OCI-LY1 (cell line): ENCODE results near the gene TNRC6C.

Source experiments
- H2AFZ ChIP-seq: fragments of 200-600 bp; sonication (generic), shearing (Covaris generic); 2 replicates; pipeline ENCODE4 v1.6.0; 2014; ENCODE audit warnings: antibody characterized with exemption, mild to moderate bottlenecking, low read length
- H3F3A ChIP-seq: fragments of 200-600 bp; sonication (generic), shearing (Covaris generic); 2 replicates; pipeline ENCODE4 v1.6.0; 2014; ENCODE audit warnings: mild to moderate bottlenecking, antibody characterized with exemption, low read length, moderate library complexity; ENCODE audit not compliant: insufficient read depth
- H3K27ac ChIP-seq: fragments of 200-600 bp; sonication (generic); 2 replicates; pipeline ENCODE4 v1.5.1; 2014; ENCODE audit warnings: low read length, mixed run types, mild to moderate bottlenecking, low read depth; ENCODE audit not compliant: poor library complexity, severe bottlenecking
- H3K27me3 ChIP-seq: fragments of 200-600 bp; sonication (generic); 2 replicates; pipeline ENCODE4 v1.6.0; 2014; ENCODE audit warnings: antibody characterized with exemption, mild to moderate bottlenecking, low read length, moderate library complexity; ENCODE audit not compliant: insufficient read depth
- H3K36me3 ChIP-seq: fragments of 200-600 bp; sonication (generic); 2 replicates; pipeline ENCODE4 v1.6.1; 2014; ENCODE audit warnings: mild to moderate bottlenecking, antibody characterized with exemption, low read length, moderate library complexity, mixed read lengths; ENCODE audit not compliant: insufficient read depth
- H3K4me1 ChIP-seq: fragments of 200-600 bp; sonication (generic); 2 replicates; pipeline ENCODE4 v1.5.1; 2014; ENCODE audit warnings: mild to moderate bottlenecking, low read length, moderate library complexity; ENCODE audit not compliant: insufficient read depth, severe bottlenecking
- H3K4me2 ChIP-seq: fragments of 200-600 bp; sonication (generic), shearing (Covaris generic); 2 replicates; pipeline ENCODE4 v1.6.1; 2014; ENCODE audit warnings: low read length
- H3K4me3 ChIP-seq: fragments of 200-600 bp; sonication (generic); 2 replicates; pipeline ENCODE4 v1.5.1; 2014; ENCODE audit warnings: low read length, low read depth, mild to moderate bottlenecking, mixed read lengths; ENCODE audit not compliant: poor library complexity, severe bottlenecking
- H3K79me2 ChIP-seq: fragments of 200-600 bp; shearing (Covaris generic); 2 replicates; pipeline ENCODE4 v1.6.1; 2016; ENCODE audit warnings: mixed run types, low read length, mixed read lengths; ENCODE audit not compliant: insufficient read depth
- H3K9ac ChIP-seq: fragments of 200-600 bp; sonication (generic), shearing (Covaris generic); 2 replicates; pipeline ENCODE4 v1.6.1; 2014; ENCODE audit warnings: mild to moderate bottlenecking, low read length, mixed read lengths
- H3K9me2 ChIP-seq: fragments of 200-600 bp; sonication (generic), shearing (Covaris generic); 2 replicates; pipeline ENCODE4 v1.6.1; 2014; ENCODE audit warnings: low read depth, mild to moderate bottlenecking, low read length, mixed read lengths
- H3K9me3 ChIP-seq: fragments of 200-600 bp; shearing (Covaris generic); 2 replicates; pipeline ENCODE4 v1.6.1; 2014; ENCODE audit warnings: low read length, mixed read lengths
- H4K20me1 ChIP-seq: fragments of 200-600 bp; sonication (generic), shearing (Covaris generic); 2 replicates; pipeline ENCODE4 v1.6.0; 2016; ENCODE audit warnings: mild to moderate bottlenecking, low read length; ENCODE audit not compliant: insufficient read depth
- CTCF ChIP-seq: fragments of 200-600 bp; sonication (generic), shearing (Covaris generic); IDR thresholded peaks from 2 replicates; pipeline ENCODE4 v1.5.1; 2017; ENCODE audit warnings: mild to moderate bottlenecking, antibody characterized with exemption, low read length, moderate library complexity, mixed read lengths
- EZH2 ChIP-seq: fragments of 200-600 bp; sonication (generic), shearing (Covaris generic); IDR thresholded peaks from 2 replicates; pipeline ENCODE4 v1.8.0; 2017; ENCODE audit warnings: borderline replicate concordance, mixed run types, mild to moderate bottlenecking, antibody characterized with exemption, low read length, moderate library complexity, mixed read lengths

The TNRC6C gene

GRCh38 chr17:78038748-78039288 lies 80.3 kb downstream of the TNRC6C start:
- no peak overlapping the region for H3K4me2 ChIP-seq
- H3K9me2 ChIP-seq, result no peaks in the 10 kb centered on the region
- H2AFZ ChIP-seq, result no peak overlapping the region
- H3F3A ChIP-seq, result no peaks in the 10 kb centered on the region
- TF ChIP-seq CTCF (no peak), EZH2 (no peak)
- no peak overlapping the region for H3K4me3 ChIP-seq
- H3K79me2 ChIP-seq, result no peaks in the 10 kb centered on the region
- H3K4me1 ChIP-seq, result peaks cover 17% of the 10 kb centered on the region
- H3K27ac ChIP-seq, result no peak overlapping the region
- H3K9ac ChIP-seq, result no peak overlapping the region
- no peaks in the 10 kb centered on the region for H3K9me3 ChIP-seq
- H3K36me3 ChIP-seq, result no peaks in the 10 kb centered on the region
- H4K20me1 ChIP-seq, result no peaks in the 10 kb centered on the region
- H3K27me3 ChIP-seq, result no peaks in the 10 kb centered on the region

GRCh38 chr17:78039581-78039980 lies 81.1 kb downstream of the TNRC6C start:
- H3K9me2 ChIP-seq, result no peaks in the 10 kb centered on the region
- TF ChIP-seq EZH2 (no peak), CTCF (no peak)
- H3K9me3 ChIP-seq, result no peaks in the 10 kb centered on the region
- H3K4me3 ChIP-seq, result no peak overlapping the region
- H3K36me3 ChIP-seq, result no peaks in the 10 kb centered on the region
- H3K27ac ChIP-seq, result no peak overlapping the region
- no peaks in the 10 kb centered on the region for H4K20me1 ChIP-seq
- no peak overlapping the region for H3K4me2 ChIP-seq
- H3K79me2 ChIP-seq, result no peaks in the 10 kb centered on the region
- H2AFZ ChIP-seq, result no peak overlapping the region
- peaks cover 17% of the 10 kb centered on the region for H3K4me1 ChIP-seq
- H3K9ac ChIP-seq, result no peak overlapping the region
- H3K27me3 ChIP-seq, result no peaks in the 10 kb centered on the region
- H3F3A ChIP-seq, result no peaks in the 10 kb centered on the region

GRCh38 chr17:78040440-78041385 lies 82.2 kb downstream of the TNRC6C start:
- H4K20me1 ChIP-seq, result no peaks in the 10 kb centered on the region
- H3K79me2 ChIP-seq, result no peaks in the 10 kb centered on the region
- H3K36me3 ChIP-seq, result no peaks in the 10 kb centered on the region
- no peaks in the 10 kb centered on the region for H3F3A ChIP-seq
- peaks cover 17% of the 10 kb centered on the region for H3K4me1 ChIP-seq
- H3K9me3 ChIP-seq, result no peaks in the 10 kb centered on the region
- peak overlapping the region; percentile 96 for H3K4me2 ChIP-seq
- peak overlapping the region; percentile 65 for H3K9ac ChIP-seq
- TF ChIP-seq CTCF, result peak; percentile 37
- TF ChIP-seq EZH2, result no peak
- peak overlapping the region; percentile 63 for H3K4me3 ChIP-seq
- no peak overlapping the region for H3K27ac ChIP-seq
- H3K9me2 ChIP-seq, result no peaks in the 10 kb centered on the region
- H3K27me3 ChIP-seq, result no peaks in the 10 kb centered on the region
- H2AFZ ChIP-seq, result peak overlapping the region; percentile 20; the same call in 1 of the 2 replicates
